HepG2 (cell line): ENCODE results near the gene ANG. TPM values are rescaled to one million over a fixed set of nuclear protein-coding genes. Genes with fewer than 3 reads are reported as not detected.
A peak's percentile ranks its signal among the peaks of the same experiment; 100 is the strongest.

Experiments used
- MTA3 ChIP-seq: sonication (generic); formaldehyde crosslinking; IDR thresholded peaks from 2 replicates; pipeline ENCODE4 v1.4.0; 2020; ENCODE audit warnings: missing genetic modification reagents
- PAWR ChIP-seq: sonication (generic); formaldehyde crosslinking; IDR thresholded peaks from 2 replicates; pipeline ENCODE4 v1.4.0; 2020; ENCODE audit warnings: missing genetic modification reagents, mild to moderate bottlenecking, borderline replicate concordance
- RAD21 ChIP-seq: fragments of 450-650 bp; formaldehyde crosslinking; IDR thresholded peaks from 2 replicates; pipeline ENCODE4 v1.5.0; 2020; ENCODE audit warnings: mild to moderate bottlenecking
- SALL2 ChIP-seq: sonication (generic); formaldehyde crosslinking; IDR thresholded peaks from 2 replicates; pipeline ENCODE4 v1.8.1; 2023; ENCODE audit warnings: mild to moderate bottlenecking, missing genetic modification reagents, inconsistent platforms
- SOX6 ChIP-seq, 2 experiments: fragments of 450-650 bp in 1 of 2; sonication (generic) in 1 of 2; formaldehyde crosslinking in 1 of 2; IDR thresholded peaks; 2 replicates each; pipeline versions ENCODE4 v1.4.0 to v1.6.1; 2017 to 2020; ENCODE audit warnings: antibody characterized with exemption in 1 of 2, mild to moderate bottlenecking in 1 of 2, missing genetic modification reagents in 1 of 2
- TCF7L2 ChIP-seq: IDR thresholded peaks from 2 replicates; pipeline ENCODE4 v1.6.1; 2011; ENCODE audit warnings: mild to moderate bottlenecking, low read depth, low read length, moderate library complexity
- TRIM24 ChIP-seq: sonication (generic); formaldehyde crosslinking; IDR thresholded peaks from 2 replicates; pipeline ENCODE4 v1.8.0; 2022; ENCODE audit warnings: mild to moderate bottlenecking, missing genetic modification reagents
- USF2 ChIP-seq, 2 experiments: sonication (generic) in 1 of 2; formaldehyde crosslinking in 1 of 2; IDR thresholded peaks; 2 replicates each; pipeline versions ENCODE4 v1.5.1 to v1.6.1; 2011 to 2020; ENCODE audit warnings: borderline replicate concordance in 1 of 2, low read depth in 1 of 2, low read length in 1 of 2, mild to moderate bottlenecking in 1 of 2, missing genetic modification reagents in 1 of 2, moderate library complexity in 1 of 2
- YEATS2 ChIP-seq: sonication (generic); formaldehyde crosslinking; IDR thresholded peaks from 2 replicates; pipeline ENCODE4 v1.4.0; 2020; ENCODE audit warnings: missing genetic modification reagents, borderline replicate concordance
- ZBTB4 ChIP-seq: sonication (generic); formaldehyde crosslinking; IDR thresholded peaks from 2 replicates; pipeline ENCODE4 v1.4.0; 2020; ENCODE audit warnings: missing genetic modification reagents, mild to moderate bottlenecking, borderline replicate concordance
- ZNF562 ChIP-seq: sonication (generic); formaldehyde crosslinking; IDR thresholded peaks from 2 replicates; pipeline ENCODE4 v1.8.0; 2022; ENCODE audit warnings: missing genetic modification reagents, borderline replicate concordance
- ZNF564 ChIP-seq: sonication (generic); formaldehyde crosslinking; IDR thresholded peaks from 2 replicates; pipeline ENCODE4 v1.8.1; 2023; ENCODE audit warnings: mild to moderate bottlenecking, missing genetic modification reagents
- polyA plus RNA-seq, 8 experiments: library from polyadenylated mRNA; depleted of rRNA in 3 of 8; stranded (reverse) in 7 of 8; unstranded in 1 of 8; fragments of >200 nt; fragmentation: Illumina TruSeq in 4 of 8; extraction: Trizol in 4 of 8; gene quantifications; 2 replicates each; pipeline versions ENCODE4 v1.2.1 to v1.2.3, GENCODE V29; 2011 to 2016; ENCODE audit warnings: low read depth in 4 of 8, missing spikeins in 1 of 8, mixed read lengths in 1 of 8; ENCODE audit not compliant: insufficient read depth in 1 of 8
- total RNA-seq, 5 experiments: library from RNA; depleted of rRNA; stranded (reverse); fragments of >200 nt; fragmentation: Illumina TruSeq; extraction: Trizol; gene quantifications; 2 replicates each; pipeline ENCODE4 v1.2.3, GENCODE V29; 2016; ENCODE audit warnings: low read depth in 1 of 5
- TF ChIP-seq, protein P1 (sequence below): sonication (generic); formaldehyde crosslinking; IDR thresholded peaks from 2 replicates; pipeline ENCODE4 v1.4.0; 2020; ENCODE audit warnings: mild to moderate bottlenecking, missing genetic modification reagents, borderline replicate concordance
- TF ChIP-seq, protein P2 (sequence below): sonication (generic); formaldehyde crosslinking; IDR thresholded peaks from 2 replicates; pipeline ENCODE4 v1.9.0; 2021; ENCODE audit warnings: missing genetic modification reagents, borderline replicate concordance

The ANG gene
- total and polyA plus RNA-seq, 2 of the 13 experiments (the other 11 are each of a cell fraction or from before 2014, with no cell fraction given), result 83.6 to 401 TPM

- TF ChIP-seq ZNF562 (CRISPR knock-in tag), result no peak
- TF ChIP-seq SALL2 (CRISPR knock-in tag), result no peak
- TF ChIP-seq, protein P1, sequence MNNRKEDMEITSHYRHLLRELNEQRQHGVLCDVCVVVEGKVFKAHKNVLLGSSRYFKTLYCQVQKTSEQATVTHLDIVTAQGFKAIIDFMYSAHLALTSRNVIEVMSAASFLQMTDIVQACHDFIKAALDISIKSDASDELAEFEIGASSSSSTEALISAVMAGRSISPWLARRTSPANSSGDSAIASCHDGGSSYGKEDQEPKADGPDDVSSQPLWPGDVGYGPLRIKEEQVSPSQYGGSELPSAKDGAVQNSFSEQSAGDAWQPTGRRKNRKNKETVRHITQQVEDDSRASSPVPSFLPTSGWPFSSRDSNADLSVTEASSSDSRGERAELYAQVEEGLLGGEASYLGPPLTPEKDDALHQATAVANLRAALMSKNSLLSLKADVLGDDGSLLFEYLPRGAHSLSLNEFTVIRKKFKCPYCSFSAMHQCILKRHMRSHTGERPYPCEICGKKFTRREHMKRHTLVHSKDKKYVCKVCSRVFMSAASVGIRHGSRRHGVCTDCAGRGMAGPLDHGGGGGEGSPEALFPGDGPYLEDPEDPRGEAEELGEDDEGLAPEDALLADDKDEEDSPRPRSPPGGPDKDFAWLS, result no peak
- TF ChIP-seq TCF7L2, result no peak
- no peak; the same call in 1 of the 2 replicates for TF ChIP-seq USF2 (IDR thresholded peaks at IDR 0.05; ENCODE audit: low read depth, low read length)
- TF ChIP-seq USF2 (CRISPR knock-in tag; IDR thresholded peaks at IDR 0.05; ENCODE audit: borderline replicate concordance), result 0 out of 2 replicates have a peak, but pooled peaks have one; percentile 31
- TF ChIP-seq MTA3 (CRISPR knock-in tag), result no peak
- TF ChIP-seq YEATS2 (CRISPR knock-in tag), result no peak
- no peak for TF ChIP-seq ZBTB4 (CRISPR knock-in tag)
- TF ChIP-seq ZNF564 (CRISPR knock-in tag), result no peak; the same call in 1 of the 2 replicates
- TF ChIP-seq PAWR (CRISPR knock-in tag), result no peak
- TF ChIP-seq RAD21 (CRISPR knock-in tag), result 0 out of 2 replicates have a peak, but pooled peaks have one; percentile 4
- TF ChIP-seq TRIM24 (CRISPR knock-in tag), result no peak
- no peak for TF ChIP-seq SOX6 (IDR thresholded peaks at IDR 0.05)
- TF ChIP-seq SOX6 (CRISPR knock-in tag; IDR thresholded peaks at IDR 0.05), result peak; percentile 69
- TF ChIP-seq, protein P2, sequence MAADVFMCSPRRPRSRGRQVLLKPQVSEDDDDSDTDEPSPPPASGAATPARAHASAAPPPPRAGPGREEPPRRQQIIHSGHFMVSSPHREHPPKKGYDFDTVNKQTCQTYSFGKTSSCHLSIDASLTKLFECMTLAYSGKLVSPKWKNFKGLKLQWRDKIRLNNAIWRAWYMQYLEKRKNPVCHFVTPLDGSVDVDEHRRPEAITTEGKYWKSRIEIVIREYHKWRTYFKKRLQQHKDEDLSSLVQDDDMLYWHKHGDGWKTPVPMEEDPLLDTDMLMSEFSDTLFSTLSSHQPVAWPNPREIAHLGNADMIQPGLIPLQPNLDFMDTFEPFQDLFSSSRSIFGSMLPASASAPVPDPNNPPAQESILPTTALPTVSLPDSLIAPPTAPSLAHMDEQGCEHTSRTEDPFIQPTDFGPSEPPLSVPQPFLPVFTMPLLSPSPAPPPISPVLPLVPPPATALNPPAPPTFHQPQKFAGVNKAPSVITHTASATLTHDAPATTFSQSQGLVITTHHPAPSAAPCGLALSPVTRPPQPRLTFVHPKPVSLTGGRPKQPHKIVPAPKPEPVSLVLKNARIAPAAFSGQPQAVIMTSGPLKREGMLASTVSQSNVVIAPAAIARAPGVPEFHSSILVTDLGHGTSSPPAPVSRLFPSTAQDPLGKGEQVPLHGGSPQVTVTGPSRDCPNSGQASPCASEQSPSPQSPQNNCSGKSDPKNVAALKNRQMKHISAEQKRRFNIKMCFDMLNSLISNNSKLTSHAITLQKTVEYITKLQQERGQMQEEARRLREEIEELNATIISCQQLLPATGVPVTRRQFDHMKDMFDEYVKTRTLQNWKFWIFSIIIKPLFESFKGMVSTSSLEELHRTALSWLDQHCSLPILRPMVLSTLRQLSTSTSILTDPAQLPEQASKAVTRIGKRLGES (CRISPR knock-in tag), result no peak
These were observed 5.3 kb upstream of the ANG start (continued) for GRCh38 chr14:20683125-20683890.
